Loucy (cell line): ENCODE data around the gene CDCA4.
"Not testable (repeated sequence)": the region's sequence is repeated elsewhere in the genome, so short reads cannot be mapped to it uniquely, and the experiment has no call there.

Source experiments
- H2AFZ ChIP-seq: fragments of 200-600 bp; sonication (generic); 2 replicates; pipeline ENCODE4 v1.6.0; 2016; ENCODE audit warnings: antibody characterized with exemption, mild to moderate bottlenecking, low read length, moderate library complexity
- H3F3A ChIP-seq: fragments of 200-600 bp; 2 replicates; pipeline ENCODE4 v1.6.0; 2016; ENCODE audit warnings: antibody characterized with exemption, low read depth, mild to moderate bottlenecking
- H3K27me3 ChIP-seq: fragments of 200-600 bp; sonication (generic); 2 replicates; pipeline ENCODE4 v1.6.1; 2014; ENCODE audit warnings: low read length, mild to moderate bottlenecking; ENCODE audit not compliant: insufficient read depth, poor library complexity, severe bottlenecking
- H3K36me3 ChIP-seq: fragments of 200-600 bp; sonication (generic); 2 replicates; pipeline ENCODE4 v1.6.1; 2016; ENCODE audit warnings: low read length; ENCODE audit not compliant: insufficient read depth
- H3K4me1 ChIP-seq: fragments of 200-600 bp; sonication (generic); 2 replicates; pipeline ENCODE4 v1.5.1; 2014; ENCODE audit warnings: low read length, mild to moderate bottlenecking; ENCODE audit not compliant: insufficient read depth, poor library complexity, severe bottlenecking
- H3K4me2 ChIP-seq: fragments of 200-600 bp; sonication (generic); 2 replicates; pipeline ENCODE4 v1.6.0; 2014; ENCODE audit warnings: antibody characterized with exemption, low read length, low read depth, mild to moderate bottlenecking; ENCODE audit not compliant: poor library complexity, severe bottlenecking
- H3K4me3 ChIP-seq: fragments of 200-600 bp; sonication (generic); 2 replicates; pipeline ENCODE4 v1.5.1; 2014; ENCODE audit warnings: low read length, mild to moderate bottlenecking, mixed read lengths; ENCODE audit not compliant: poor library complexity, severe bottlenecking
- H3K79me2 ChIP-seq: fragments of 200-600 bp; sonication (generic); 2 replicates; pipeline ENCODE4 v1.6.1; 2014; ENCODE audit warnings: low read length; ENCODE audit not compliant: insufficient read depth
- H3K9ac ChIP-seq: fragments of 200-600 bp; sonication (generic); 2 replicates; pipeline ENCODE4 v1.6.0; 2014; ENCODE audit warnings: mild to moderate bottlenecking, low read depth, low read length, moderate library complexity; ENCODE audit not compliant: poor library complexity, severe bottlenecking
- H3K9me2 ChIP-seq: fragments of 200-600 bp; sonication (generic); replicated peaks from 2 replicates; pipeline ENCODE4 v1.6.1; 2016; ENCODE audit warnings: low read depth, low read length, mixed read lengths
- H3K9me3 ChIP-seq: fragments of 200-600 bp; sonication (generic); 2 replicates; pipeline ENCODE4 v1.6.1; 2014; ENCODE audit warnings: mild to moderate bottlenecking, antibody characterized with exemption, low read length, low read depth; ENCODE audit not compliant: insufficient read depth
- H4K20me1 ChIP-seq: fragments of 200-600 bp; sonication (generic); 2 replicates; pipeline ENCODE4 v1.6.0; 2014; ENCODE audit warnings: antibody characterized with exemption, low read length, mild to moderate bottlenecking; ENCODE audit not compliant: insufficient read depth, poor library complexity, severe bottlenecking
- CTCF ChIP-seq: fragments of 200-600 bp; sonication (generic); conservative IDR thresholded peaks from 2 replicates; pipeline ENCODE4 v1.5.1; 2014; ENCODE audit warnings: mild to moderate bottlenecking, antibody characterized with exemption, low read length
- EZH2phosphoT487 ChIP-seq: fragments of 200-600 bp; IDR thresholded peaks from 2 replicates; pipeline ENCODE4 v1.6.1; 2018; ENCODE audit warnings: antibody characterized with exemption, mild to moderate bottlenecking, moderate library complexity, borderline replicate concordance

The CDCA4 gene

GRCh38 chr14:105030194-105030593, 9.3 kb upstream of the CDCA4 start:
- Histone ChIP-seq H2AFZ (no peak overlapping the region), H3K27me3 (no peaks in the 10 kb centered on the region), H4K20me1 (no peaks in the 10 kb centered on the region), H3F3A (no peaks in the 10 kb centered on the region), H3K4me2 (no peak overlapping the region), H3K9ac (no peak overlapping the region), H3K9me2 (no peaks in the 10 kb centered on the region), H3K79me2 (no peaks in the 10 kb centered on the region), H3K36me3 (no peaks in the 10 kb centered on the region), H3K4me1 (peaks cover 28% of the 10 kb centered on the region), H3K9me3 (no peaks in the 10 kb centered on the region), H3K4me3 (no peak overlapping the region)
- no peak for TF ChIP-seq EZH2phosphoT487
- TF ChIP-seq CTCF, result no peak

GRCh38 chr14:105029402-105029801, 8.5 kb upstream of the CDCA4 start:
- Histone ChIP-seq H3K4me1 (peaks cover 32% of the 10 kb centered on the region), H3K9me3 (no peaks in the 10 kb centered on the region), H3K27me3 (no peaks in the 10 kb centered on the region), H4K20me1 (no peaks in the 10 kb centered on the region), H2AFZ (no peak overlapping the region), H3K4me3 (no peak overlapping the region), H3K4me2 (no peak overlapping the region), H3K9me2 (no peaks in the 10 kb centered on the region), H3K9ac (no peak overlapping the region), H3K36me3 (no peaks in the 10 kb centered on the region), H3K79me2 (no peaks in the 10 kb centered on the region), H3F3A (no peaks in the 10 kb centered on the region)
- no peak for TF ChIP-seq EZH2phosphoT487
- no peak for TF ChIP-seq CTCF

- Histone ChIP-seq H4K20me1 (no peaks in the 10 kb centered on the region), H3K4me3 (no peak overlapping the region), H3K9me3 (no peaks in the 10 kb centered on the region), H3K27me3 (no peaks in the 10 kb centered on the region), H3K36me3 (no peaks in the 10 kb centered on the region), H3K4me2 (no peak overlapping the region), H3K9me2 (no peaks in the 10 kb centered on the region), H3K4me1 (peaks cover 38% of the 10 kb centered on the region), H2AFZ (no peak overlapping the region), H3K9ac (no peak overlapping the region), H3F3A (no peaks in the 10 kb centered on the region), H3K79me2 (no peaks in the 10 kb centered on the region)
- TF ChIP-seq EZH2phosphoT487 (no peak), CTCF (no peak)
These were observed 7.5 kb upstream of the CDCA4 start for GRCh38 chr14:105028251-105028927.

- Histone ChIP-seq H3K9ac (peak overlapping the region; percentile 64), H3K4me1 (peaks cover 39% of the 10 kb centered on the region)
- H3F3A ChIP-seq, result not testable (repeated sequence)
These were observed 6.8 kb upstream of the CDCA4 start for GRCh38 chr14:105027718-105028117.

More at GRCh38 chr14:105027718-105028117, 6.8 kb upstream of the CDCA4 start:
- H3K79me2 ChIP-seq, H3K9me2 ChIP-seq, H3K9me3 ChIP-seq, H2AFZ ChIP-seq, H3K27me3 ChIP-seq, H3K36me3 ChIP-seq, H4K20me1 ChIP-seq: not testable (repeated sequence)
- Histone ChIP-seq H3K4me3 (peak overlapping the region; percentile 39), H3K4me2 (peak overlapping the region; percentile 59)
